Measurements from ENCODE around the gene STAG1. TPM values are rescaled to one million over a fixed set of nuclear protein-coding genes. Genes with fewer than 3 reads are reported as not detected.

STAG1 gene
- total RNA-seq, 4 donors from 2014 or later: 32.6 to 44.0 (median 40.5) TPM

GRCh38 chr3:136396916-136397315, 355.3 kb downstream of the STAG1 start:
- TF ChIP-seq CTCF (IDR thresholded peaks at IDR 0.05) (no peak), POLR2AphosphoS5 (IDR thresholded peaks at IDR 0.05) (no peak), POLR2A (IDR thresholded peaks at IDR 0.05; ENCODE audit: low read depth) (no peak), EP300 (IDR thresholded peaks at IDR 0.05) (no peak)
- no peak for DNase-seq (ENCODE audit: extremely low spot score)
- H3K27ac ChIP-seq (replicated peaks in 1 of 4): no peak overlapping the region
- H3K27me3 ChIP-seq: no peaks in the 10 kb centered on the region
- H3K4me3 ChIP-seq: no peak overlapping the region
- no peaks in the 10 kb centered on the region for H3K4me1 ChIP-seq
- peaks cover 0 to 26% (median 16%) of the 10 kb centered on the region in 4 donors for H3K36me3 ChIP-seq
- intact Hi-C loops (cut with DNase I): no loop called here
- H3K9me3 ChIP-seq: no peaks in the 10 kb centered on the region

- Histone ChIP-seq H3K27ac (replicated peaks in 1 of 4) (no peak overlapping the region), H3K4me1 (peaks cover 0 to 10% (median 8%) of the 10 kb centered on the region in 4 donors), H3K9me3 (no peaks in the 10 kb centered on the region), H3K4me3 (no peak overlapping the region), H3K36me3 (peaks cover 0 to 7% (median 0%) of the 10 kb centered on the region in 4 donors), H3K27me3 (no peaks in the 10 kb centered on the region)
- intact Hi-C loops (cut with DNase I): loop anchor here (5.0 kb wide), 3 partner anchors 313 to 622 kb away; partner anchors contain the start of gene STAG1
- WGBS: 83% methylated on average over 3 of the region's 3 CpGs
- DNase-seq (ENCODE audit: extremely low spot score): no peak
- TF ChIP-seq CTCF (IDR thresholded peaks at IDR 0.05) (no peak), EP300 (IDR thresholded peaks at IDR 0.05) (no peak), POLR2A (IDR thresholded peaks at IDR 0.05; ENCODE audit: low read depth) (no peak), POLR2AphosphoS5 (IDR thresholded peaks at IDR 0.05) (no peak)
These were observed 361.6 kb downstream of the STAG1 start for GRCh38 chr3:136390574-136390973.

- WGBS: 24% methylated on average over 1 of the region's 1 CpG
- Histone ChIP-seq H3K4me3 (no peak overlapping the region), H3K27me3 (no peaks in the 10 kb centered on the region), H3K9me3 (no peaks in the 10 kb centered on the region), H3K27ac (replicated peaks in 1 of 4) (no peak overlapping the region), H3K36me3 (peaks cover 0 to 3% (median 0%) of the 10 kb centered on the region in 4 donors), H3K4me1 (peaks cover 0 to 10% (median 8%) of the 10 kb centered on the region in 4 donors)
- TF ChIP-seq POLR2AphosphoS5 (IDR thresholded peaks at IDR 0.05) (no peak), EP300 (IDR thresholded peaks at IDR 0.05) (no peak), CTCF (IDR thresholded peaks at IDR 0.05) (no peak), POLR2A (IDR thresholded peaks at IDR 0.05; ENCODE audit: low read depth) (no peak)
- intact Hi-C loops (cut with DNase I): no loop called here
- DNase-seq (ENCODE audit: extremely low spot score): no peak
These were observed 365.1 kb downstream of the STAG1 start for GRCh38 chr3:136387031-136387430.

GRCh38 chr3:136385457-136385856, 366.7 kb downstream of the STAG1 start:
- DNase-seq (ENCODE audit: extremely low spot score): no peak
- intact Hi-C loops (cut with DNase I): no loop called here
- H3K27me3 ChIP-seq: no peaks in the 10 kb centered on the region
- H3K9me3 ChIP-seq: no peaks in the 10 kb centered on the region
- H3K4me1 ChIP-seq: peaks cover 0 to 10% (median 8%) of the 10 kb centered on the region in 4 donors
- no peak overlapping the region for H3K4me3 ChIP-seq
- H3K27ac ChIP-seq (replicated peaks in 1 of 4): no peak overlapping the region
- peaks cover 0 to 3% (median 0%) of the 10 kb centered on the region in 4 donors for H3K36me3 ChIP-seq
- WGBS: 84% methylated on average over 2 of the region's 2 CpGs
- TF ChIP-seq POLR2AphosphoS5 (IDR thresholded peaks at IDR 0.05): no peak
- TF ChIP-seq EP300 (IDR thresholded peaks at IDR 0.05): no peak
- no peak for TF ChIP-seq CTCF (IDR thresholded peaks at IDR 0.05)

GRCh38 chr3:136381051-136381450, 371.1 kb downstream of the STAG1 start:
- Histone ChIP-seq H3K36me3 (peaks cover 0 to 18% (median 8%) of the 10 kb centered on the region in 4 donors), H3K4me1 (no peaks in the 10 kb centered on the region), H3K27me3 (no peaks in the 10 kb centered on the region), H3K27ac (replicated peaks in 1 of 4) (no peak overlapping the region), H3K9me3 (no peaks in the 10 kb centered on the region), H3K4me3 (no peak overlapping the region)
- intact Hi-C loops (cut with DNase I): no loop called here
- no peak for DNase-seq (ENCODE audit: extremely low spot score)
- TF ChIP-seq CTCF (IDR thresholded peaks at IDR 0.05) (no peak), POLR2A (IDR thresholded peaks at IDR 0.05; ENCODE audit: low read depth) (no peak), EP300 (IDR thresholded peaks at IDR 0.05) (no peak), POLR2AphosphoS5 (IDR thresholded peaks at IDR 0.05) (no peak)
- WGBS: 94% methylated on average over 2 of the region's 2 CpGs

Data from esophagus muscularis mucosa (tissue), 4 donors.